OCI-LY7 (cell line): ENCODE measurements around the gene C6orf58. TPM values are rescaled to one million over a fixed set of nuclear protein-coding genes. Genes with fewer than 3 reads are reported as not detected.

ENCODE experiments used
- BruUV-seq: library from RNA; stranded (reverse); fragments of 400-500 nt; replicated peaks from 2 replicates; lab custom pipeline; 2021; lab: Mats Ljungman, UMichigan
- CTCF ChIA-PET: fragments of 300-600 bp; sonication (Branson Sonifier 250); formaldehyde crosslinking; loops from one replicate; lab custom pipeline; 2022; ENCODE audit warnings: antibody characterized with exemption; ENCODE audit not compliant: unreplicated experiment; lab: Charles Lee
- POLR2A ChIA-PET: fragments of 300-600 bp; sonication (Branson Sonifier 250); formaldehyde crosslinking; loops from one replicate; lab custom pipeline; 2022; ENCODE audit warnings: antibody characterized with exemption; lab: Charles Lee
- DNase-seq: peaks from one replicate; pipeline ENCODE4 v3.0.0-alpha.2; 2015; ENCODE audit warnings: low spot score
- H2AFZ ChIP-seq: fragments of 200-600 bp; sonication (generic), shearing (Covaris generic); 2 replicates; pipeline ENCODE4 v1.6.1; 2014; ENCODE audit warnings: mild to moderate bottlenecking, antibody characterized with exemption, low read length, moderate library complexity
- H3K27ac ChIP-seq: fragments of 200-600 bp; sonication (generic); 2 replicates; pipeline ENCODE4 v1.5.1; 2014; ENCODE audit warnings: mixed run types, low read depth, mild to moderate bottlenecking, moderate library complexity, low read length, inconsistent platforms; ENCODE audit not compliant: poor library complexity, severe bottlenecking
- H3K36me3 ChIP-seq: fragments of 200-600 bp; sonication (generic); 2 replicates; pipeline ENCODE4 v1.6.1; 2014; ENCODE audit warnings: mild to moderate bottlenecking, antibody characterized with exemption, low read length, moderate library complexity, mixed read lengths; ENCODE audit not compliant: insufficient read depth
- H3K4me1 ChIP-seq: fragments of 200-600 bp; sonication (generic); 2 replicates; pipeline ENCODE4 v1.5.1; 2014; ENCODE audit warnings: mild to moderate bottlenecking, low read length; ENCODE audit not compliant: insufficient read depth, poor library complexity, severe bottlenecking
- H3K4me2 ChIP-seq: fragments of 200-600 bp; sonication (generic); 2 replicates; pipeline ENCODE4 v1.6.1; 2014; ENCODE audit warnings: mild to moderate bottlenecking, low read length
- H3K4me3 ChIP-seq: fragments of 200-600 bp; sonication (generic); 2 replicates; pipeline ENCODE4 v1.5.1; 2014; ENCODE audit warnings: mild to moderate bottlenecking, low read depth, low read length; ENCODE audit not compliant: poor library complexity, severe bottlenecking
- H3K79me2 ChIP-seq: fragments of 200-600 bp; sonication (generic); 2 replicates; pipeline ENCODE4 v1.6.1; 2016; ENCODE audit warnings: low read depth, mild to moderate bottlenecking, low read length, moderate library complexity, mixed read lengths; ENCODE audit not compliant: insufficient read depth
- H3K9me2 ChIP-seq: fragments of 200-600 bp; sonication (generic); 2 replicates; pipeline ENCODE4 v1.6.1; 2016; ENCODE audit warnings: mild to moderate bottlenecking, low read length, mixed read lengths; ENCODE audit not compliant: insufficient read depth
- H3K9me3 ChIP-seq: fragments of 200-600 bp; sonication (generic); 2 replicates; pipeline ENCODE4 v1.6.1; 2014; ENCODE audit warnings: mild to moderate bottlenecking, mixed run types, low read length, mixed read lengths
- H4K20me1 ChIP-seq: fragments of 200-600 bp; sonication (generic); 2 replicates; pipeline ENCODE4 v1.6.1; 2014; ENCODE audit warnings: mild to moderate bottlenecking, antibody characterized with exemption, low read length, moderate library complexity, mixed read lengths; ENCODE audit not compliant: insufficient read depth
- EZH2phosphoT487 ChIP-seq: fragments of 200-600 bp; sonication (generic); IDR thresholded peaks from 2 replicates; pipeline ENCODE4 v1.6.1; 2018; ENCODE audit warnings: low read depth, borderline replicate concordance, mild to moderate bottlenecking, mixed run types, antibody characterized with exemption, low read length, moderate library complexity, mixed read lengths
- intact Hi-C: fragments of 100-400 bp; cut with micrococcal nuclease; formaldehyde crosslinking; loops from one replicate; pipeline ENCODE4 v1.10.0; 2022; ENCODE audit not compliant: unreplicated experiment
- total RNA-seq, 2 experiments: library from RNA; depleted of rRNA in 1 of 2; stranded (reverse); fragments of >200 nt in 1 of 2; shearing (Covaris generic) in 1 of 2; gene quantifications; 2 replicates each; pipeline ENCODE4 v1.2.3, GENCODE V29; 2014 to 2022
- TF ChIP-seq, protein P1 (sequence below): fragments of 200-600 bp; sonication (generic); conservative IDR thresholded peaks from 2 replicates; pipeline ENCODE4 v1.5.1; 2014; ENCODE audit warnings: mild to moderate bottlenecking, antibody characterized with exemption, low read length, moderate library complexity, mixed read lengths

Gene C6orf58
- total RNA-seq, 2 experiments from 2014 or later: not detected

DNA sequence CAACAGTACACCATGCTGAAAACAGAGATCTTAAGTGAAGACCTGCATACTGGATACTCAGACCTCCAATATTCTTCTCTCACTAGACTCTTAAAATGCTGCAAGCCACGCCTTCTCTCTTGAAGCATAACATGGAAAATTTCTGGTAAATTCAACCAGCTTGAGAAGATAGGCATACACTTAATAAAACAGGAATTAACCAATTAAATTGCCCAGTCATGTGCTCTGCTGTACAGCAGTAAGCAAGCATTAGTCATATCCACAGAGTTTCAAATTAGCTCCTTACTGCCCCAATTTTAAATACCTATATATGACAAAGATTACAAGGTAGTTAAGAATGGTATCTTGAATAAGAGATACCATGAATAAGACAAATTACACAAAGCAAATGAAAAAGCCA, 53.8 kb downstream of the C6orf58 start:
- no peak overlapping the region for H3K27ac ChIP-seq
- no peaks in the 10 kb centered on the region for H4K20me1 ChIP-seq
- ChIA-PET CTCF (no interaction called here), POLR2A (no interaction called here)
- no peaks in the 10 kb centered on the region for H3K36me3 ChIP-seq
- intact Hi-C loops: no loop called here
- no peak overlapping the region for H2AFZ ChIP-seq
- TF ChIP-seq, protein P1, sequence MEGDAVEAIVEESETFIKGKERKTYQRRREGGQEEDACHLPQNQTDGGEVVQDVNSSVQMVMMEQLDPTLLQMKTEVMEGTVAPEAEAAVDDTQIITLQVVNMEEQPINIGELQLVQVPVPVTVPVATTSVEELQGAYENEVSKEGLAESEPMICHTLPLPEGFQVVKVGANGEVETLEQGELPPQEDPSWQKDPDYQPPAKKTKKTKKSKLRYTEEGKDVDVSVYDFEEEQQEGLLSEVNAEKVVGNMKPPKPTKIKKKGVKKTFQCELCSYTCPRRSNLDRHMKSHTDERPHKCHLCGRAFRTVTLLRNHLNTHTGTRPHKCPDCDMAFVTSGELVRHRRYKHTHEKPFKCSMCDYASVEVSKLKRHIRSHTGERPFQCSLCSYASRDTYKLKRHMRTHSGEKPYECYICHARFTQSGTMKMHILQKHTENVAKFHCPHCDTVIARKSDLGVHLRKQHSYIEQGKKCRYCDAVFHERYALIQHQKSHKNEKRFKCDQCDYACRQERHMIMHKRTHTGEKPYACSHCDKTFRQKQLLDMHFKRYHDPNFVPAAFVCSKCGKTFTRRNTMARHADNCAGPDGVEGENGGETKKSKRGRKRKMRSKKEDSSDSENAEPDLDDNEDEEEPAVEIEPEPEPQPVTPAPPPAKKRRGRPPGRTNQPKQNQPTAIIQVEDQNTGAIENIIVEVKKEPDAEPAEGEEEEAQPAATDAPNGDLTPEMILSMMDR: no peak
- no peak for TF ChIP-seq EZH2phosphoT487
- H3K9me2 ChIP-seq: no peaks in the 10 kb centered on the region
- H3K4me3 ChIP-seq: no peak overlapping the region
- H3K4me2 ChIP-seq: no peak overlapping the region
- no TSS peak for BruUV-seq
- no peaks in the 10 kb centered on the region for H3K79me2 ChIP-seq
- H3K4me1 ChIP-seq: no peaks in the 10 kb centered on the region
- DNase-seq: no peak
- H3K9me3 ChIP-seq: no peaks in the 10 kb centered on the region

DNA sequence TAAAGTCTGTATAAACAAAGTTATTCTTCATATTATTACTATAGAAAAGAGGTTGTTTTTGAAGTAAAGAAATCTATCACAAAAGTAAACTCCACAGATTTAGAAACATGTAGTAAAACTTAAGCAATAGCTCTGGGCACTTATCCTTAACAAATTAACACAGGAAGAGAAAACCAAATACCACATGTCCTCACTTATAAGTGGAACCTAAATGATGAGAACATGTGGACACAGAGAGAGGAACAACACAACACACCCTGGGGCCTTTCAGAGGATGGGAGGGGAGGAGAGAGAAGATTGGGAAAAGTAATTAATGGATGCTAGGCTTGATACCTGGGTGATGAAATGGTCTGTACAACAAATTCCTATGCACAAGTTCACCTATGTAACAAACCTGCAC, 57.2 kb downstream of the C6orf58 start:
- Histone ChIP-seq H3K4me1 (no peaks in the 10 kb centered on the region), H2AFZ (no peak overlapping the region), H3K36me3 (no peaks in the 10 kb centered on the region), H3K9me2 (no peaks in the 10 kb centered on the region), H3K9me3 (no peaks in the 10 kb centered on the region), H3K4me2 (no peak overlapping the region), H4K20me1 (no peaks in the 10 kb centered on the region), H3K4me3 (no peak overlapping the region), H3K27ac (no peak overlapping the region), H3K79me2 (no peaks in the 10 kb centered on the region)
- DNase-seq: no peak
- ChIA-PET CTCF (no interaction called here), POLR2A (no interaction called here)
- no peak for TF ChIP-seq EZH2phosphoT487
- TF ChIP-seq, protein P1: no peak
- intact Hi-C loops: no loop called here
- no TSS peak for BruUV-seq

DNA sequence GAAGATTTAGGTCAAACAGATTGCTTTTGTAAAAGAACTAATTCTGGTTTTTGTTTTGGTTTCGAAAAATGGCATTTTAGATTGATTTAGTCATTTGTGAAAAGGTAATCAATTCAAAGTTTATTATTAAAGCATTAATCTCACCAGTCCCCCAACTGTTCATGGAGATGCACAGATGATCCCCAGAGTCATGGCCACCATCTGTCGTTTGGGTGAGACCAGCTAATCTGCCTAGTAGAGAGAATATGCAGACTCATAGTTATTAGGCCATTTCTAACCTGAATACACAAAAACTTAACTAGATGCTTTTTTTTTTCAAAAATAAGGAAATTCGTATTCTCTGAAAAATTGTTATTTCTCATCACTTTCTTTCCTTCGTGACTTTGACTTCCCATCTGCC, 58.1 kb downstream of the C6orf58 start:
- BruUV-seq: no TSS peak
- Histone ChIP-seq H3K9me3 (no peaks in the 10 kb centered on the region), H3K4me3 (no peak overlapping the region), H3K79me2 (no peaks in the 10 kb centered on the region), H3K4me2 (no peak overlapping the region), H2AFZ (no peak overlapping the region), H4K20me1 (no peaks in the 10 kb centered on the region), H3K9me2 (no peaks in the 10 kb centered on the region), H3K4me1 (no peaks in the 10 kb centered on the region), H3K27ac (no peak overlapping the region), H3K36me3 (no peaks in the 10 kb centered on the region)
- TF ChIP-seq, protein P1: no peak
- TF ChIP-seq EZH2phosphoT487: no peak
- POLR2A ChIA-PET: no interaction called here
- DNase-seq: no peak
- intact Hi-C loops: no loop called here
- CTCF ChIA-PET: no interaction called here
